HG03139 (cell line): Measurements from ENCODE around the gene FAM3C.

ENCODE experiments used
- ATAC-seq: cut with Tn5 transposase; IDR thresholded peaks from one replicate; pipeline ENCODE4 v1.9.1; 2021; ENCODE audit not compliant: unreplicated experiment

FAM3C gene

DNA sequence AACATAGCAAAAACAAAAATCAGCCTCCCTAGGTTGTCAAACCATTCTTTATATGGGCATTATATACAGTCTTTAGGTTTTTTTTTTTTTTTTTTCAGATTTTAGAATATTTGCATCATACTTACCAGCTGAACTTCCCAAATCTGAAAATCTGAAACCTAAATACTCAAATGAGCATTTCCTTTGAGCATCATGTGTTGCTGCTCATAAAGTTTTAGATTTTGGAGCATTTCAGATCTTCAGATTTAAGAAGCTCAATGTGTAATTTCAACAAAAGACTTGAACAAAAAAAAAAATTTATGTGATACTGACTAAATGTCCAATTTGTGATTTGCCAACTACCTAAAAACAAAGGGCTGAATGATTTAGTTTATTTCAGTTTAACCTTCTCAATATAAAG is 13.6 kb downstream of the FAM3C start:
- no peak for ATAC-seq

DNA sequence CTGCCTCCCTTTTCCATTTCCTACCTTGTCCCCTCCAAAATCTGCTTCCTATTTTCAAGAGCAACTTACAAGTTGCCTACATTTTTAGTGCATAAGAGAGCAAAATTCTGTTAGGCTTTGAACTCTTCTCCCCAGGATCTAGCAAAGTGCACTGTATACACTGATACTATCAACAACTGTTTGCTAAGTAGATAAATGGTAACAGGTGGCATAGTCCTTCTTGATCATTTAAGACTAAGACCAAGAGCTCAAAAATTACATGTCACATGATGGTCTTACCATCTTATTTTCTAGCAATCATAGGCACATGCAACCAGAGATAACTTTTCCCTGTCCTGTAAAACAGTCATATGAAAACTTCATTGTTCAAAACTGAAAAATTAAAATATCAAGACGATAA is 16.2 kb downstream of the FAM3C start:
- no peak for ATAC-seq

DNA sequence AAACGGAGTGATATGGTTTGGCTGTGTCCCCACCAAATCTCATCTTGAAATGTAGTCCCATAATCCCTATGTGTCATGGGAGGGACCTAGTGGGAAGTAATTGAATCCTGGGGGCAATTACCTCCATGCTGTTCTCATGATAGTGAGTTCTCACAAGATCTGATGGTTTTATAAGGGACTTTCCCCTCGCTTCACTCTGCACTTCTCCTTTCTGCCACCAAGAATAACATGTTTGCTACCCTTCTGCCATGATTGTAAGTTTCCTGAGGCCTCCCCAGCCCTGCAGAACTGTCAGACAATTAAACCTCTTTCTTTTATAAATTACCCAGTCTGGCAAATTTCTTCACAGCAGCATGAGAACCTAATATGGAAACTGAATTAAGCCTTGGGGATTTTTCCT is 19.1 kb downstream of the FAM3C start:
- no peak for ATAC-seq

DNA sequence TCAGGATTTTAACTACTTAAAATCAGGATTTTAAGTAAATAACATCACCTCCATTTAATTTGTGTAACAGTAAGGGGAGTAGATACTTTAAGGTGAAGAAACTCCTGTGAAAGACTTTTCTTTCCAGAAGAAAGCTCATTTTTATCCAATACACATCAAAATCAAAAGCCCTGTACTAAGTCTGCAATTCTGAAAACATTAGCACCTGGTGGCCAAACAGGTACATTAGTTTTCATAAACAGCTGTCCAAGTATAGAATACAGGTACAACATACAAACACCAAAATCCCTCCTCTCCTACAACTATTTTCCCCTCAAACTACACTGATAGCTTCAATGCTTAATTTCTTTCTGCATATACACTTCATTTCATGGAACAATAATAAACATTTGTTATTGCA is 22.9 kb downstream of the FAM3C start:
- ATAC-seq, result no peak

DNA sequence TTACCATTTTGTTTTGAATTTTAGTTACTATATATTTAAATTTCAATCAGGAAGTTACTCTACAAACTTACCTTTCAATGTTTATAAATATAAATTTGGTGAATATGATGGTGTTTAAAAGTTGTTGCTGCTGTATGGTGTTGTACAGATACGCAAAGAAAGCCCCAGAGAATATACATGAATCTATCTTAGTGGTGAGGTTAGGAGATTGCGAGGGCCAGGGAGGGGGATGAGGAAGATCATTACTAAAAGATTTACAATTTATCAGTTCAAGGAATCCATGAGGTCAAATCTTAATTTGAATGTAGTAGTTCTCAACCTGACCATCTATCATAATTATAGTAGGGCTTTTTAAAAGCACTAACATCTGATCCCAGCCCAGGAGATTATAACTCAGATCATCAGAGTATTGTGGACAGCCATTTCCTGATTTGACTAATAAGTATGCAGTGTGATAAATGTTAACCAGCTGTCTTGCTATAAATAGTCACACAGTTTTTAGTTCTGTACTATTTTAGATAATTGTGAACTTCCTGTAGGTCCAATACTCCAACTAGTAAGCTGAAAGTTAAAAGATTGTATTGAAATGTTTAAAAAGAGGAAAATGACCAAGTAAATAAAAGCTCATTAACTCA is 23.6 kb downstream of the FAM3C start:
- ATAC-seq, result peak; percentile 81

DNA sequence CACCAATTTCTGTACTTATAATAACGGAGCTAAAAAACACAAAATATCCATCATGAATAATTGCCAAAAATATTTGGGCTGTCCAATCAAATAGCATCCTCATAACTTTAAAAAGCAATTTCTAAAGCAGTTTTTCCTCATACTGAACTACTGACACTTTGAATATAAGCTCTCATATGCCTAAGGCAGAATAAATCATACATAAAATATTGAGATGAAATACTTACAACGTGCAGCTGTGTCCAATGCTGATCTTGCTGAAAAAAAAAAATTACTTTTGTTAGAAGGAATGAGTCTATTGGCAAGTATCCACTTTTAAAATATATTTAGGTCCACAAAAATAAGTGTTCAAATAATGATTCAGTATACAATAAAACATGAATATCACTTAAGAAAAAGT is 24.2 kb downstream of the FAM3C start:
- ATAC-seq, result no peak

DNA sequence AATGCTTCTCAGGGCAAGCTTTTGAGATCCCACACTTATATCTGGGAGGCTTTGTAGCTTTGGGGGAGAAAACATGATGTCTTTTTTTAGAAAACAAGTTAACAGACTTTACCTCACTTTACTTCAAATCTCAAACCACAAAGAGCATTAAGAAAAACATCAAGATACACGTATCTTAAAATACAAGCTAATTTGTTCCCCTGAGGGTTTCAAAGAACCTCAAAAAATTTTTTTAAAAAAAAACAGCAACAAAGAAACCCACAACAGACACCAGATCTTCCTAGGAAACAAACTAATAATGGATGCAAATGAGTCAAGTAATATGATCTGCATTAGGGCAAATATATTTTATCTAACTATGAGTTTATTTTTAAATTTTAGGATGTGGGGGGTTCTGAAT is 24.7 kb downstream of the FAM3C start:
- ATAC-seq, result no peak

DNA sequence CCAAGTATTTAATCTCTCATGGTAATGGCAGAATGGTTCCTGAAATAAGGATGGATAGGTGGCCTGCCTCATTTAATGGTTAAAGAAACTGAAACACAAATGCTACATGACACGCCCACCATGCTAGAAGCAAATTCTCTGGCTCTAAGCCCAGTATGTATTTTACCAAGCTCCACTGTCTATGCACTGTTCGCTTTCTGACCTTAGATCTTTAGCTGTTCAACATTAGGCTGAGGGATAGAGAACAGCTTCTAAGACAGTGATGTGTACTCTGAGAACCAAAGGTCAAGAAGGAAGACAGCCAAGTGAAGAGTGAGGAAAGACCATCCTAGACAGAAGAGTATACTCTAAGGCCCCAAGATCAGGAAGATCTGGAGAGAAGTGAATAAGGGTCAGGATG is 26.6 kb downstream of the FAM3C start:
- ATAC-seq, result peak; percentile 46

DNA sequence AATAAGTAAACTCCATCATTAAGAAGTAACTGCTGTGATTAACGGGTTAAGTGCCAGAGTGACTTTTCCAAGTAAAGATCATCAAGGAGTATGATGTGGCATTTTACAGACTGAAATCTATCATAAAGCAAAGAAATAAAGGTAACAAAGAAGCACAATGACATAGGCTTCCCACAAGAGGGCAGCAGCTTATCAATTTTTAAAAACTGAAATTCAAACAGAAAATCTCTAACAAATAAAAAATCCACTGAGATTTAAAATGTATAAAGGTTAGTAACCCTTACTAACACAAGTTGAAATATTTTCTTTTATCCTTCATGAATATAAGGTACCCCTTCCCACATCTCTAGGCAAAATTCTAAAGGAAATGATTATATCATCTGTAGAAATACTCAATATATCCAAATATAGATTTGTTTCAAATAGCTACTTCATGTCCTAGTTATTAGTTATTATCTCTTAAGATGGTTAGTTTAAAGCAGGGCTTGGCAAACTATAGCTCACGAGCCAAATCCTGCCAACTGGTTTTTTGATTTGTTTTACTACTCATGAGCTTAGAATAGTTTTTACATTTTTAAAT is 29.2 kb downstream of the FAM3C start:
- no peak for ATAC-seq

DNA sequence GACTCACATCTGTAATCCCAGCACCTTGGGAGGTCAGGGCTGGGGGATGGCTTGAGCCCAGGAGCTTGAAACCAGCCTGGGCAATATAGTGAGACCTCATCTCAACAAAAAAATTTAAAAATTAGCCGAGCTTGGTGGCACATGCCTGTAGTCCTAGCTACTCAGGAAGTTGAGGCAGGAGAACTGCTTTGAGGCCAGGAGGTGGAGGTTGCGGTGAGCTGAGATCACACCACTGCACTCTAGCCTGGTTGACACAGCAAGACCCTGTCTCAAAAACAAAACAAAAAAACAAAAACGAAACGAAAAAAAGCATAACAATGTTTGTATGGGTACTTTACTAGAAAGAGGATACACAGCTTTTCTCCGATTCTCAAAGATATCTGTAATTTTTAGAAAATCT is 35.5 kb downstream of the FAM3C start:
- no peak for ATAC-seq

DNA sequence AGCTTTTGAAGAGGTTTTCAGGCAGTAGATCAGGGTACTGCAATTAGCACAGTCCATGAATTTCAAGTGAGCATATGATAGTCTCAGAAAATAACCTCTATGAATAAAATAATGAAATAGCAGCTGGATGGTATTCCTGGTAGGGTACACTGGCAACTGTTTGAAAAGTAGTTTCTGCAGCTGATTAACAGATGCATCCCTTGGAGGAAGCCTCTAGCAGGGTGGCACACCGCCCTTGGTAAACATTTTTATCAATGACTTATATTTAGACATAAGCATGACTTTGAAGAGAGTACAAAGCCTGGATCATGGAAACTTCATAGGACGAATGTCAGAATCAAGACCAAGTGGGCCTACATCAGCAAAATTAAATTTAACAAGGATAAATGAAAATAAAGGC is 40.5 kb downstream of the FAM3C start:
- ATAC-seq, result no peak

DNA sequence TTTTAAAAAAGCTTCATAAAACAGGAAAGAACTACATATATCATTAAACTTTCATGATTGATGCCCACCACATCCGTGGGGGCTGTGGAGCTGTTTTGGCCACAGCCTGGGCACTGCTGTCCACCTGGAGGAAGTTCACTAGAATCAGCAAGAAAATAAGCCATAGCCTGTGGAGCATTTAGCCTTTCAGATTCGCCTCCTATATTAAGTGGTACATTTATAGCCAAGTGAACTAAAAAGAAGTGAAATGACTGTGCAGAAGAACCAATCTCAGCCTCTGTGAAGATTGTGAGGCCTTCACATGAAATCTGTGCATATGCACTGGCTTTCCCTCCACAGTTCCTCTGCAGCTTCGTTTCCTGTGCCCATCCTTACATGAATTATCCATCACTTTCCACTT is 43.8 kb downstream of the FAM3C start:
- no peak for ATAC-seq

DNA sequence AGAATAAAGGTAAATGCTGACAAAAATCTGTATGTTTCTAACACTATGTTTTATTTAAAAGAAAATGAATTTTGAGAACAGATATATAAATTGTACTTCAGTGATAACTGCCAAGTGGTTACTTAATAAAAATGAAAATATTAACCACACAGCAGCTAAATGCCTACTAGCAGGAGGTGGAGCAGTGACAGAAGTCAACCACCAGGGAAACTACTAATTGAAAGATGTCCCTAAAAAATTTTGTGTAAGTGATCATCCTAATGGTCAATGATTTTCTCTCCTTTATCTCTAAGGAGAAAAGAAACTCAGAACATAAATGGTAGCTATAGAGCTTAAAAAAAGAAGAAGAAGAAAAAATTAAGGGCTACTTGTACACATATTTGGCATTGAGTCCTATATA is 44.4 kb downstream of the FAM3C start:
- no peak for ATAC-seq

DNA sequence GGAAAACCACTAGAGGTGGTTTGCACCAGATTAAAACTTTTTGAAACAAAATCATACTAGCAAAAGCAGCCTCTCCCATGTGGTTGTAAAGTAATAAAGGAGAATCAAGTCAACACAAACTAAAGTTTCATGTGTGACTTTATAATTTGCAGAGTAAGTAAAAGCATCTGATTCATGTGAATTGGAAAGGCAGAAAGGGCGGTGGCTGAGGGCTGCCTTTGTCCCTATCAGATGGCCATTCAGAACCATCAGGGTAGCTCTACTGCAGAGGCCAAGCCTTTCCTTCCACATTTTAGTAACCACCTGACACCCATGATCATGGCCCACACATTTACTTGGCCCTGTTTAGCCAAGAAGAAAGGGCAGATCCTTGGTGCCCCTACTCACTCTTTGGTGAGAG is 51.6 kb downstream of the FAM3C start:
- no peak for ATAC-seq

DNA sequence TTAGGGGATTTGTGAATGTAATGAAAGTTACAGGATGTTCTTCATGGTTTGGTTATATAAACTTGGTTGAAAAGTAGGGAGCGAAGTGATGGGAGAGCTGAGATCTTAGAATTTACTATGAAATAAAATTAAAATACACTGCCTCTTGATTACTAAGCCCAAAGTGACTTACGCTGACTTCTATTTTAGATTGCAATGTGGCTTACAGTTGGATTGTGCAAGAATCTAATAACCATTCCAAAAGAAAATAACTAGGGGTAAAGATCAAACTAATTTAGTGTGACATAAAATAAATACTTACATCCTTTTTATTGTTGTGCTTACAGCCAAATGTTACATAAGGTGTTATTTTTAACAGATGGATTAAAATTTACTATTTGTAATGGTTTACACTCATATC is 52.0 kb downstream of the FAM3C start:
- no peak for ATAC-seq

DNA sequence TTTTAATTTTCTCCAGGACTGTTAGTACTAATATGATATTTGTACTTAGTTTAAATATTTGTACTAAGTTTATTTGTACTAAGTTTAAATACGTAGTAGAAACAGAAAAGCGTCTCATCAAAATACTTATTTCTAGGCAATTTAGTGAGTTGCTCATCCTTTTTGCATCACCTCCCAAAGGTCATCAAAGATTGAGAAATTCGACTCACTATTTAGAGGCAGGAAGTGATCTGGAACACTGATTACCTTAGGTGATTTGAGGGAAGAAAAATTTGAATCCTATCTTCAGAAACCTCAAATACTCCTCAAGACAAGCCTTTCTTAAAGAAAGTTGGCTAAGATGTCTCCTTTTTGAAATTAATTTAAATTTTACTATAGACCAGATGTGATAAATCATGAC is 52.8 kb downstream of the FAM3C start:
- ATAC-seq, result no peak

DNA sequence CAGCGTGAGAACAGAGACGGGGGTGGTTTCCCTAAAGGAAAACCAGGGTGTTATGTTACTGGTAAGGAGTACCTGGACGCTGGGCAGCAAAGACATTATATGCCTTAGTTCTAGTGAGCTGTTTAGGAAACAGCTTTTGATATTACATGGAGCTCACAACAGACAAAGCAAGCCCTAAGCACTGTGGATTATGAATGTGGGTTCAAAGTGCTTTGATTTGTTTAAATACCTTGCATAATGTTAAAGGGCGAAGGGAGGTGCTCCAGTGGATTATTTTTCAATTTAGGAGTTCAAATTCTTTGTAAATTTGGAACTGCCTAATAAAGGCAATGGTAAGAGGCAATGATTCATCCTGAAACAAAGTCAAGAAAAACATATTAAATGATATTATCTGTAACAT is 53.5 kb downstream of the FAM3C start:
- ATAC-seq, result no peak

DNA sequence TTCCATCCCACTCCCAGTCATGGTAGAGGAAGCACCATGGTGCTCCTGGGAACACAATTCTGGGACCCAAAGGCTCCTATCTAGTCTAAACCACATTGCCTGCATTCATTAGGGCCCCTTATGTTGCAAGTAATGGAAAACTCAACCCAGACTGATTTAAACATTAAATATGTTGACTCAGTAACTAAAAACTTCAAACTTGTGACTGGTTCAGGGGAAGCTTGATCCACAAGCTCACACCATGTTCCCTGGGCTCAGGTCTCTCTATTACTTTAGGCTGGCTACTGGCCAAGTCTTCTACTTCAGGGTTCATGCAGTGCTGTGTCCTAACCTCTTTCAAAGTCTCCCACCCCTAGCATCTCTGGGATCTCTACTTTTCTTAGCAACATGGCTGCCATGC is 54.2 kb downstream of the FAM3C start:
- ATAC-seq, result no peak

DNA sequence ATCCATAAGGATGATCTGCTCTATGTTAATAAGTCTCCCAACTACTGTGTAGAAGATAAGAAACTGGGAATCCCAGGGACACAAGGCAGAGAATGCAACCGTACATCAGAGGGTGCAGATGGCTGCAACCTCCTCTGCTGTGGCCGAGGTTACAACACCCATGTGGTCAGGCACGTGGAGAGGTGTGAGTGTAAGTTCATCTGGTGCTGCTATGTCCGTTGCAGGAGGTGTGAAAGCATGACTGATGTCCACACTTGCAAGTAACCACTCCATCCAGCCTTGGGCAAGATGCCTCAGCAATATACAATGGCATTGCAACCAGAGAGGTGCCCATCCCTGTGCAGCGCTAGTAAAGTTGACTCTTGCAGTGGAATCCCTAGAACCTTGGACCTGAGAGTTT is 57.0 kb downstream of the FAM3C start:
- ATAC-seq, result no peak

DNA sequence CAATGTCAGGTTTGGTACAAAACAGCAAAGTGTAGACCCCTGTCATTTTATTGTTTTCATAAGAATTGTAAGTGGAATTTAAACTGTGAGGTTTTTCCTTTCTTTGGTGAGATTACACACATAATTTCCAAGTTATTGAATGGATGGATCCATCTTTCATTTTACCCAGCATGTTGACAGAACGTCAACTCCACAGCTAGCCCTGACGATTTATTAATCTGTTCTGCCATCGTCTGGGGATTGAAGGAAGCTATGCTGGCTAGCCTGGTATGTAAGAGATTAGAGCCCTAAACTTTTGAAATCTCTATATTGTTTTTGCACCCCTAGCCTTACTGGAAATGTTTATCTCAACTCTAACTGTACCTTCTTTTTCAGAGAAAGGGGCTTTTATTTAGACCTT is 58.7 kb downstream of the FAM3C start:
- no peak for ATAC-seq

DNA sequence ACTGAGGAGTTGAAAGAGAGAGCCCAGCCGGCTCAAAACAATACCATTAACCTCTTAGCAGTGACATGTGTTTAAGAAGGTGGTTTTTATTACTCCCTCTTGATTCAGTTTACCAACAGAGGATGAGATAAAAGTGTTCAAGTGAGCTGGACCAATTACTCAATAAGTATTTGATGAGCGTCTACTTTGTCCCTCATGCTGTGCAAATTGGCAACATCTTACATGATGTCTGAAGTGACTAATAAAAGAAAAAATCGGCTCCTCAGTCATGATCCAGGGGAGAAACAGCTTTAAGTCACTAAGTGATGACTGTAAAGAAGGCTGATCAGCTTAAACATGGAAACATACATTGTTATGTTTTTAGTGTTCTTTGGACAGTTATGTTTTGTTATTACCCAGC is 59.5 kb downstream of the FAM3C start:
- no peak for ATAC-seq

DNA sequence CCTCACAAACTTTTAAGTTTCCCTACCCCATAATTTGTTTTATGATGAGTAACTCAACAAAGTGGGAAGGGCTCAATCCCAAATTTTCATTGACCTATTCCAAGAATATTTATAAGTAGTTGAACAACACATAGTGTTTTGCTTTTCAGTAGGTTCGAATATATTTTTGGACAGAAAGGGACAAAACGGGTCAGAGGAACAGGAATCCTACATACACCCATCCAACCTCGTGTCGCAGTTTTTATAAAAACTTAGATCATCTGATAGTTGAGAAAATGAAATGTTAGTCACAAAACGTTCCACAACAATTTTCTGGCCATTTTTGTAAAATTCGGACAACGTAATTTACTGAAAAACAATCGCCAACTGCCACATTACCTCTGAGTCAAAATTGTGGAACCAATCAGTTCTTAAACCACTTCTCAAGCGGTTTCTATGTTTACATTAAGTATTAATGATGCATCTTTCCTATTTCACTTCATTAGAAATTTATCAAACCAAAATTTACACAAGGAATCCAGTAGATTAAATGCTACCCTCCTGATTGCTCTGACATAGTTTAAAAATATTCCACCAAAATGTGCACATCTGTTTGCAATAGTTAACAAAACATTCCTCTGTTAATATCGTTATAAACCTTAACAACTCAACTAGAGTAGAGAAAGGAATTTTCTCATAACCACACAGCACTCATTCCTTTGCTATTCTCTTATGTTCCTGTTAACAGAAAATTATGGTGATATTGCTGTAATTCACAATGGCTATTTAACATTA is 61.0 kb downstream of the FAM3C start:
- ATAC-seq, result no peak

DNA sequence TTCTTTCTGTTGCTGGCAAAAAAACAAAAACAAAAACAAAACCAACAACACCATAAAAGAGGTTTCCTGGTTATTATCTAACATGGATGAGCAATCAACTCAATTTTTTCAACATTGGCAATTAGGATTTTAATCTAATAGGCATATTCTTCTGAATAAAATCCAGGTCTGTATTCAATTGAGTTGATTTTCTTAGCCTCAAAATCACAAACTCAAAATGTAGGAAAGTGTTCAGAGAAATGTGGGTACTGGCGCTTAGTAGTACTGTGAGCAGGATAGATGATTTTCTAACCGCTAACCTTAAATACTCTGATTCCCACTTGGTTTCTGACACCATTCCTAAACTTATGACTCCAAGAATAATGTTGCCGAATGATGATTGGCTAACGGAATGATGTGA is 61.7 kb downstream of the FAM3C start:
- no peak for ATAC-seq
